Choroid plexus epithelial cell (primary cell): ENCODE data around the gene CD8B2.
A peak's percentile ranks its signal among the peaks of the same experiment; 100 is the strongest.

Experiments used
- DNase-seq: peaks from one replicate; pipeline ENCODE4 v3.0.0-alpha.2; 2010; ENCODE audit warnings: low read depth
- H3K4me3 ChIP-seq: 2 replicates; pipeline ENCODE4 v1.5.1; 2011; ENCODE audit warnings: low read depth, mild to moderate bottlenecking, control low read depth, low read length, moderate library complexity
- TF ChIP-seq, protein P1 (sequence below): conservative IDR thresholded peaks from 2 replicates; pipeline ENCODE4 v1.5.1; 2011; ENCODE audit warnings: low read depth, mild to moderate bottlenecking, control low read depth, inconsistent platforms, low read length, moderate library complexity

CD8B2 gene

DNA sequence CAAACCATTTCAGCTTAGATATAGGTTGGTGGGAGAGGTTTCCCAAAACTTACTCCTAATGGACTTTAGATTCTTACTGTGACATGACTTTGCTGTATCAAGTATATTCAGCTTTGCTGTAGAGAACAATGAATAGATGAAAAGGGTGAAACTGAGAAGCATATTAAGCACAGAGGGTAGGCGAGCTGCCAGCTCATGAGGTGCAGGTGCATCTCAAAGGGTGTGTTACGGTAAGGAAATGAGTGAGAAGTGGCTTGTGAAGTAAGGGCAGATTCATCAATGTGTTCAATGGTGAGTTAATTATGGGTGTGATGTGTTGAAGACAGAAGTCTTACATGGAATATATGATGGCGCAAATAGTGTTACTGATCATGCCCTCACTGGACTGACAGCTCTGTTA, 49.3 kb downstream of the CD8B2 start:
- TF ChIP-seq, protein P1, sequence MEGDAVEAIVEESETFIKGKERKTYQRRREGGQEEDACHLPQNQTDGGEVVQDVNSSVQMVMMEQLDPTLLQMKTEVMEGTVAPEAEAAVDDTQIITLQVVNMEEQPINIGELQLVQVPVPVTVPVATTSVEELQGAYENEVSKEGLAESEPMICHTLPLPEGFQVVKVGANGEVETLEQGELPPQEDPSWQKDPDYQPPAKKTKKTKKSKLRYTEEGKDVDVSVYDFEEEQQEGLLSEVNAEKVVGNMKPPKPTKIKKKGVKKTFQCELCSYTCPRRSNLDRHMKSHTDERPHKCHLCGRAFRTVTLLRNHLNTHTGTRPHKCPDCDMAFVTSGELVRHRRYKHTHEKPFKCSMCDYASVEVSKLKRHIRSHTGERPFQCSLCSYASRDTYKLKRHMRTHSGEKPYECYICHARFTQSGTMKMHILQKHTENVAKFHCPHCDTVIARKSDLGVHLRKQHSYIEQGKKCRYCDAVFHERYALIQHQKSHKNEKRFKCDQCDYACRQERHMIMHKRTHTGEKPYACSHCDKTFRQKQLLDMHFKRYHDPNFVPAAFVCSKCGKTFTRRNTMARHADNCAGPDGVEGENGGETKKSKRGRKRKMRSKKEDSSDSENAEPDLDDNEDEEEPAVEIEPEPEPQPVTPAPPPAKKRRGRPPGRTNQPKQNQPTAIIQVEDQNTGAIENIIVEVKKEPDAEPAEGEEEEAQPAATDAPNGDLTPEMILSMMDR = no peak
- DNase-seq = no peak
- no peak overlapping the region for H3K4me3 ChIP-seq

DNA sequence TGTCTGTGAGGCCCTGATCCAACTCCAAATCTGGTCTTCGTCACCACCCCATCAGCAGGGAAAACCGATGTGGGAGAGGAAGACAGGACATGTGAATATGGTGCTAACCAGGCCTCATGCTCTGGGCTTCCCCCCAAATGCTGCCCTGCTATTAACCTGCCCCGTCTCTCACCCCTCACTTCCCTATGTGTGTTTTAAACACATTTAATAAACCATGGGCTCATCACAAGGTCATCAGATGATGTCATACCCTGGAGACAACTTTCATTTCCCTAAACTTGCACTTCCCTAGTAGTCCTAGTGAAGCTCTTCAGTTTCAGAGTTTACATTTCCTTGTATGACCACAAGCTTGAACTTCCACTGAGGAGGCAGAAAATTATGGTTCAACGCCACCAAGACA, 49.9 kb downstream of the CD8B2 start:
- TF ChIP-seq, protein P1 = no peak
- no peak overlapping the region for H3K4me3 ChIP-seq
- DNase-seq = no peak

- TF ChIP-seq, protein P1 = no peak
- DNase-seq = no peak
- no peak overlapping the region for H3K4me3 ChIP-seq
These were observed 50.6 kb downstream of the CD8B2 start for GRCh38 chr2:106537791-106538191.

DNA sequence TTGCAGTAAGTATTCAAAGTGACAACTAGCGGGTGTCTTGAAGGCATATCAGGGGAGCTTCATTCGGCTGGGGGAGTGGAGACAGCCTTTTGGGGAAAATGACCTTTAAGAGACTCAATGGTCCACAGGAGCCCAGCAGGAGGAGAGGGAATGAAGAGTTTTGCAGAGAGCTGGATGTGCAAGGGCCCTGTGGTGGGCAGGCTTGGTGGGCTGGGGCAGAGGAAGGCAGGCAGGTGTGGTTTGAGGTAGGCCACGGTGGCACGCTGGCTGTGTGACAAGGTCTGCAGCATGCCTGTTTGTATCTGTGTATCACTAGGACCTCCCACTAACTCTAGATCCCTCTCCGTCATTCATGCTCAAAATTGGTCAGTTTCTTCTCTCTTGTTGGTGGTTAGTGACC, 53.7 kb downstream of the CD8B2 start:
- TF ChIP-seq, protein P1 = no peak
- H3K4me3 ChIP-seq = no peak overlapping the region
- no peak for DNase-seq

GRCh38 chr2:106541333-106541732, 54.2 kb downstream of the CD8B2 start:
- no peak overlapping the region for H3K4me3 ChIP-seq
- TF ChIP-seq, protein P1 = no peak
- no peak for DNase-seq

DNA sequence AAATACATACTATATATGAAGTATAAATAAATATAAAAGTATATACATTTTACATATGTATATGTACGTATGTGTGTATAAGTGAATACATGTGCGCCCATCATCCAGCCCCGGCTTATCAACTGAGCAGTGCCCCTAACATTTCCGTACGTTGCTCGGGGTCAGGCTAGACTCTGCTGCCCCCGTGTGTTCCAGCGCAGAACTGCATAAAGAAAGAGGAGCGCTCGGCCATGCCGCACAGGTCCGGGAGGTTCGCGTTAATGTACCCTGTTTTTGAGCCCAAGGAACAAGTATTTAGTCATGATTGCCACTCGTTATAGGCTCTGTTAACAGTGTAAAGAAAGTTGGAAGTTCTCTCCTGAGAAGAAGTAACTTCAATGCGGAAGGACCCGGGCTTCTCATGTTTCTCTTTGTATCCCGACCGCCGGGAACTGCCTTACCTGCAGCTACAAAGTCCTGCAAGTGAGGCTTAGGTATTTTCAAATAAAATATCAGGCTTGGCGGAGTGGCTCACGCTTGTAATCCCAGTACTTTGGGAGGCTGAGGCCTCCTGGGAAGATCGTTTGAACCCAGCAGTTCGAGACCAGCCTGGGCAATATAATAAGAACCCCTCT, 55.7 kb downstream of the CD8B2 start:
- H3K4me3 ChIP-seq = no peak overlapping the region
- TF ChIP-seq, protein P1 = peak; percentile 96
- peak; percentile 55 for DNase-seq

GRCh38 chr2:106545007-106545406, 57.8 kb downstream of the CD8B2 start:
- DNase-seq = no peak
- no peak overlapping the region for H3K4me3 ChIP-seq
- TF ChIP-seq, protein P1 = no peak
